ENCODE measurements around the gene PRR7.
A peak's percentile ranks its signal among the peaks of the same experiment; 100 is the strongest.

Gene PRR7

DNA sequence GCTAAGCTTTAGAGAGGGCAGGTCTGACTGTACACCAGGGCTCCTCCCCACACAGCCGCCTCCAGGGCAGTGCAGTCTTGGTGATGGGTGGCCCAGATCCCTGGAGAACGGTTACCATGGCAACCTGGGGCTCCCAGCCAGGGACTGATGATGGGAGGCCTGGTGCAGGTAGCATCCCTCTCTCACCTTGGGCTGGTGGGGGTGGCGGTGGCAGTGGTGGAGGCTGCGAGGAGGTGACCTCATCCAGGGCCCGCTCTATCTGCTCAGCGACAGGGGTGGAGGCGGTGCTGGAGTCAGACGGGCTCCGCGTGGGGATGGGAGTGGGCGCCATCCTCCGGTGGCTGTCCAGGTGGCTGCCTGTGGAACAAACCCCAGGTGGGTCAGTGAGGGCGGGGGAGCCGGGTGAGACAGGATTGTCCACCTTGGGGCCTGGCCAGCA is 12.3 kb downstream of the PRR7 start:
- Histone ChIP-seq H2AFZ (ENCODE audit: low read length) (no peak overlapping the region), H3K4me1 (ENCODE audit: low read length) (peaks cover 14% of the 10 kb centered on the region), H3K27ac (ENCODE audit: low read length) (no peak overlapping the region), H3K4me2 (ENCODE audit: low read depth, low read length) (no peak overlapping the region), H3K9ac (ENCODE audit: low read length) (no peak overlapping the region), H3K4me3 (ENCODE audit: low read length) (no peak overlapping the region), H3K36me3 (replicated peaks; ENCODE audit: insufficient read depth, low read length) (no peaks in the 10 kb centered on the region), H4K20me1 (ENCODE audit: insufficient read depth, low read length) (no peaks in the 10 kb centered on the region), H3K9me3 (replicated peaks; ENCODE audit: insufficient read depth, low read length) (no peaks in the 10 kb centered on the region), H3F3A (ENCODE audit: insufficient read depth, low read length) (peaks cover 15% of the 10 kb centered on the region), H3K27me3 (replicated peaks; ENCODE audit: insufficient read depth, low read length) (peaks cover 42% of the 10 kb centered on the region), H3K79me2 (ENCODE audit: low read length) (no peaks in the 10 kb centered on the region; the same call in 1 of the 2 replicates), H3K9me2 (replicated peaks; ENCODE audit: insufficient read depth, low read length) (no peaks in the 10 kb centered on the region)
- DNase-seq: no peak
- TF ChIP-seq EZH2 (optimal IDR thresholded peaks at IDR 0.05; ENCODE audit: low read depth, low read length): no peak
- TF ChIP-seq, protein P1, sequence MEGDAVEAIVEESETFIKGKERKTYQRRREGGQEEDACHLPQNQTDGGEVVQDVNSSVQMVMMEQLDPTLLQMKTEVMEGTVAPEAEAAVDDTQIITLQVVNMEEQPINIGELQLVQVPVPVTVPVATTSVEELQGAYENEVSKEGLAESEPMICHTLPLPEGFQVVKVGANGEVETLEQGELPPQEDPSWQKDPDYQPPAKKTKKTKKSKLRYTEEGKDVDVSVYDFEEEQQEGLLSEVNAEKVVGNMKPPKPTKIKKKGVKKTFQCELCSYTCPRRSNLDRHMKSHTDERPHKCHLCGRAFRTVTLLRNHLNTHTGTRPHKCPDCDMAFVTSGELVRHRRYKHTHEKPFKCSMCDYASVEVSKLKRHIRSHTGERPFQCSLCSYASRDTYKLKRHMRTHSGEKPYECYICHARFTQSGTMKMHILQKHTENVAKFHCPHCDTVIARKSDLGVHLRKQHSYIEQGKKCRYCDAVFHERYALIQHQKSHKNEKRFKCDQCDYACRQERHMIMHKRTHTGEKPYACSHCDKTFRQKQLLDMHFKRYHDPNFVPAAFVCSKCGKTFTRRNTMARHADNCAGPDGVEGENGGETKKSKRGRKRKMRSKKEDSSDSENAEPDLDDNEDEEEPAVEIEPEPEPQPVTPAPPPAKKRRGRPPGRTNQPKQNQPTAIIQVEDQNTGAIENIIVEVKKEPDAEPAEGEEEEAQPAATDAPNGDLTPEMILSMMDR (IDR thresholded peaks at IDR 0.05; ENCODE audit: low read length): no peak
- TF ChIP-seq EZH2phosphoT487 (IDR thresholded peaks at IDR 0.05; ENCODE audit: low read length): no peak

DNA sequence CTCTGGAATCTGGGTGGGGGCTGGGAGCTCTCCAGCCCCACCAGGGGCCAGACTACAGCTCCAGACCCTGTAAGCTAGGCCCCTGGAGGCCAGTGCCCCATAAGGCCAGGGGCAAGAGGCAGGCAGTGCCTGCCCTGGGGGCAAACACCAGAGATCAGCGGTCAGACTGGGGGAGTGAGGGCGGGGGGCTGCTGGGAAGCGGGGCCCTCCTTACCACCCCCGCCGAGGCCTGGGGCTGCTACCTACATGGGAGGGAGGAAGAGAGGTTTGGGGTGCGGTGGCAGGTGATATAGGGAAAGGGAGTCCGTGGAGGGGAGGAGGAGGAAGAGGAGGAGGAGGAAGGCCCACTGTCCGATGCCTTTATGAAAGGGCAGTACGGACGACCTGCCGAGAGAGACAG is 12.7 kb downstream of the PRR7 start:
- peaks cover 15% of the 10 kb centered on the region for H3F3A ChIP-seq (ENCODE audit: insufficient read depth, low read length)
- no peak overlapping the region for H3K27ac ChIP-seq (ENCODE audit: low read length)
- H3K79me2 ChIP-seq (ENCODE audit: low read length): no peaks in the 10 kb centered on the region
- no peak overlapping the region for H3K9ac ChIP-seq (ENCODE audit: low read length)
- H3K9me2 ChIP-seq (replicated peaks; ENCODE audit: insufficient read depth, low read length): no peaks in the 10 kb centered on the region
- H3K4me3 ChIP-seq (ENCODE audit: low read length): no peak overlapping the region
- H3K36me3 ChIP-seq (replicated peaks; ENCODE audit: insufficient read depth, low read length): no peaks in the 10 kb centered on the region
- peaks cover 10% of the 10 kb centered on the region; the same call in 1 of the 2 replicates for H3K4me1 ChIP-seq (ENCODE audit: low read length)
- H3K9me3 ChIP-seq (replicated peaks; ENCODE audit: insufficient read depth, low read length): no peaks in the 10 kb centered on the region
- H3K4me2 ChIP-seq (ENCODE audit: low read depth, low read length): no peak overlapping the region
- TF ChIP-seq EZH2phosphoT487 (IDR thresholded peaks at IDR 0.05; ENCODE audit: low read length): no peak
- TF ChIP-seq, protein P1 (IDR thresholded peaks at IDR 0.05; ENCODE audit: low read length): no peak
- TF ChIP-seq EZH2 (optimal IDR thresholded peaks at IDR 0.05; ENCODE audit: low read depth, low read length): no peak
- DNase-seq: peak; percentile 2
- H4K20me1 ChIP-seq (ENCODE audit: insufficient read depth, low read length): no peaks in the 10 kb centered on the region
- H2AFZ ChIP-seq (ENCODE audit: low read length): no peak overlapping the region
- peaks cover 42% of the 10 kb centered on the region for H3K27me3 ChIP-seq (replicated peaks; ENCODE audit: insufficient read depth, low read length)

DNA sequence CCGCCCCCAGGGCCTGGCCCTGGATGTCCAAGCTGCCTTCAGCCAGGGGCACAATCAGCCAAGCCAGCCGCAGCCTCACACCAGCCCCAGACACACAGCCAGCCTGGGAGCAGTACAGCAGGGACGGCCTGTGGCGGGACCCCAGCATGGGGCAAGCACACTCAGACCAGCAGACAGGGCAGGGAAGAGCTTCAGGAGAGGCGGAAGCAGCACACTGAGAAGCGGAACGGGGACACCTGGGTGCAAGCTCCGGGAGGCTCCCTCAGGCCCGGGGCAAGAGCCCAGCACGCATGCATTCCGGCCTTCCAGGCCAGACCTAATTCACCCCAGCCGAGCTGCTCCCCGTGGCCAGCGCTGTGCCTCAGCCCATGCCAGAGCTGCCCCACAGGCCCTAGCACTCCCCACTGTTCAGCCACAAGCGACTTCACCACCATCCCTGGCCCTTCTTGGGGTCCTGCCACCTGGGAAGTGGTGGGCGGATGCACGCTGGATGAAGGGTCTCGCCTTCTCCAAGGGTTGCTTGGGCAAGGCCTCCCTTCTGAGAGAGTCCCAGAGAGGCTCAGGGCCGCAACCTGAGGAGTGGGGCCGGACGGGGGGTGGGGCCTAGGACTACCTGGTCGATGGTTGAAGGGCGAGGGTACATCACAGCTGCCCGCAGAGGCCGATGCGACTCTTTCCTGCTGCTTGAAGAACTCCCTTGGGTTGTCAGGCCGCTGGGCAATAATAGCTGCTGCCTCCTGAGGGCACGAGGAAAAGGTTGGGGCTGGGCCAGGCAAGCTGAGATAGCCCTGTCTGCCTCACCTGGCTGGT is 13.4 kb downstream of the PRR7 start:
- DNase-seq: peak; percentile 1
- Histone ChIP-seq H3K9me3 (replicated peaks; ENCODE audit: insufficient read depth, low read length) (no peaks in the 10 kb centered on the region), H3K4me2 (ENCODE audit: low read depth, low read length) (no peak overlapping the region), H3K27ac (ENCODE audit: low read length) (no peak overlapping the region), H2AFZ (ENCODE audit: low read length) (no peak overlapping the region), H4K20me1 (ENCODE audit: insufficient read depth, low read length) (no peaks in the 10 kb centered on the region), H3K4me1 (ENCODE audit: low read length) (peaks cover 10% of the 10 kb centered on the region; the same call in 1 of the 2 replicates), H3K4me3 (ENCODE audit: low read length) (no peak overlapping the region), H3F3A (ENCODE audit: insufficient read depth, low read length) (peaks cover 15% of the 10 kb centered on the region), H3K79me2 (ENCODE audit: low read length) (no peaks in the 10 kb centered on the region), H3K27me3 (replicated peaks; ENCODE audit: insufficient read depth, low read length) (peaks cover 42% of the 10 kb centered on the region), H3K9me2 (replicated peaks; ENCODE audit: insufficient read depth, low read length) (no peaks in the 10 kb centered on the region), H3K36me3 (replicated peaks; ENCODE audit: insufficient read depth, low read length) (no peaks in the 10 kb centered on the region), H3K9ac (ENCODE audit: low read length) (no peak overlapping the region)
- TF ChIP-seq, protein P1 (IDR thresholded peaks at IDR 0.05; ENCODE audit: low read length): no peak
- TF ChIP-seq EZH2phosphoT487 (IDR thresholded peaks at IDR 0.05; ENCODE audit: low read length) (no peak), EZH2 (optimal IDR thresholded peaks at IDR 0.05; ENCODE audit: low read depth, low read length) (no peak)

Measured in MM.1S (cell line).